Measurements from ENCODE around the gene VAC14.

Gene VAC14

GRCh38 chr16:70740914-70741782 is 59.8 kb downstream of the VAC14 start:
- peak; percentile 58 for DNase-seq

- DNase-seq: no peak
Observed at GRCh38 chr16:70740174-70740913, 60.6 kb downstream of the VAC14 start.

- no peak for DNase-seq
Observed at GRCh38 chr16:70739389-70739788, 61.6 kb downstream of the VAC14 start.

- DNase-seq: peak; percentile 17
Observed at GRCh38 chr16:70738083-70738977, 62.6 kb downstream of the VAC14 start.

GRCh38 chr16:70737377-70738082 is 63.4 kb downstream of the VAC14 start:
- peak; percentile 45 for DNase-seq

- DNase-seq: no peak
Observed at GRCh38 chr16:70736465-70737376, 64.2 kb downstream of the VAC14 start.

GRCh38 chr16:70735141-70735979 is 65.6 kb downstream of the VAC14 start:
- no peak for DNase-seq

- no peak for DNase-seq
Observed at GRCh38 chr16:70734522-70735095, 66.3 kb downstream of the VAC14 start.

- no peak for DNase-seq
Observed at GRCh38 chr16:70730944-70731343, 70.0 kb downstream of the VAC14 start.

GRCh38 chr16:70730031-70730430 is 70.9 kb downstream of the VAC14 start:
- DNase-seq: no peak

GRCh38 chr16:70729292-70729691 is 71.7 kb downstream of the VAC14 start:
- no peak for DNase-seq

GRCh38 chr16:70728150-70728549 is 72.8 kb downstream of the VAC14 start:
- DNase-seq: peak; percentile 15

- DNase-seq: no peak
Observed at GRCh38 chr16:70726892-70727361, 74.0 kb downstream of the VAC14 start.

GRCh38 chr16:70725912-70726828 is 74.8 kb downstream of the VAC14 start:
- DNase-seq: no peak

GRCh38 chr16:70725024-70725911 is 75.7 kb downstream of the VAC14 start:
- DNase-seq: no peak

- DNase-seq: no peak
Observed at GRCh38 chr16:70724146-70725023, 76.6 kb downstream of the VAC14 start.

GRCh38 chr16:70723740-70724145 is 77.2 kb downstream of the VAC14 start:
- DNase-seq: no peak

Measured in suppressor macrophage treated with lipopolysaccharide for 4 hours (primary cell).